H9 (cell line): ENCODE measurements around the gene FNDC3B. TPM values are rescaled to one million over a fixed set of nuclear protein-coding genes. Genes with fewer than 3 reads are reported as not detected.

ENCODE experiments used
- DNase-seq: peaks from one replicate; pipeline ENCODE4 v3.0.0-alpha.2; 2017
- H2AFZ ChIP-seq: one replicate; pipeline ENCODE4 v1.6.1; 2013; ENCODE audit warnings: mild to moderate bottlenecking, low read length, control low read depth, moderate library complexity
- H2AK5ac ChIP-seq: 2 replicates; pipeline ENCODE4 v1.6.1; 2013; ENCODE audit warnings: low read length, control low read depth, mixed read lengths; ENCODE audit not compliant: insufficient read length
- H2BK120ac ChIP-seq: one replicate; pipeline ENCODE4 v1.6.1; 2013; ENCODE audit warnings: low read depth, mild to moderate bottlenecking, low read length, control low read depth, inconsistent platforms; ENCODE audit not compliant: poor library complexity, severe bottlenecking
- H2BK12ac ChIP-seq: 2 replicates; pipeline ENCODE4 v1.6.1; 2013; ENCODE audit warnings: low read length, control low read depth, mixed read lengths, low read depth; ENCODE audit not compliant: insufficient read length
- H2BK15ac ChIP-seq: 2 replicates; pipeline ENCODE4 v1.6.1; 2013; ENCODE audit warnings: low read depth, low read length, control low read depth
- H2BK20ac ChIP-seq: one replicate; pipeline ENCODE4 v1.6.1; 2013; ENCODE audit warnings: low read depth, mild to moderate bottlenecking, low read length, control low read depth, inconsistent platforms; ENCODE audit not compliant: poor library complexity, severe bottlenecking
- H2BK5ac ChIP-seq: 2 replicates; pipeline ENCODE4 v1.6.1; 2013; ENCODE audit warnings: low read length, control low read depth, mixed read lengths; ENCODE audit not compliant: insufficient read length
- H3K14ac ChIP-seq: 2 replicates; pipeline ENCODE4 v1.6.1; 2013; ENCODE audit warnings: low read length, control low read depth; ENCODE audit not compliant: insufficient read depth
- H3K18ac ChIP-seq: 2 replicates; pipeline ENCODE4 v1.6.1; 2013; ENCODE audit warnings: low read depth, mild to moderate bottlenecking, mixed read lengths, low read length, control low read depth; ENCODE audit not compliant: insufficient read length
- H3K23ac ChIP-seq: 2 replicates; pipeline ENCODE4 v1.6.1; 2013; ENCODE audit warnings: low read length, control low read depth, mixed read lengths, low read depth; ENCODE audit not compliant: insufficient read length
- H3K23me2 ChIP-seq: 2 replicates; pipeline ENCODE4 v1.6.1; 2013; ENCODE audit warnings: low read depth, mild to moderate bottlenecking, mixed read lengths, low read length, control low read depth; ENCODE audit not compliant: insufficient read length, poor library complexity, severe bottlenecking
- H3K27ac ChIP-seq: 2 replicates; pipeline ENCODE4 v1.5.1; 2013; ENCODE audit warnings: low read length, control low read depth, mixed read lengths, low read depth; ENCODE audit not compliant: insufficient read length
- H3K27me3 ChIP-seq: 2 replicates; pipeline ENCODE4 v1.6.1; 2013; ENCODE audit warnings: low read length, control low read depth, inconsistent platforms; ENCODE audit not compliant: insufficient read depth
- H3K4ac ChIP-seq: 2 replicates; pipeline ENCODE4 v1.6.1; 2013; ENCODE audit warnings: low read depth, mild to moderate bottlenecking, control low read depth, inconsistent platforms, low read length, moderate library complexity
- H3K4me1 ChIP-seq: 2 replicates; pipeline ENCODE4 v1.6.1; 2013; ENCODE audit warnings: low read length, control low read depth, inconsistent platforms; ENCODE audit not compliant: insufficient read depth
- H3K4me2 ChIP-seq: 2 replicates; pipeline ENCODE4 v1.6.1; 2013; ENCODE audit warnings: low read length, control low read depth, mixed read lengths; ENCODE audit not compliant: insufficient read length, insufficient read depth
- H3K56ac ChIP-seq: 2 replicates; pipeline ENCODE4 v1.6.1; 2013; ENCODE audit warnings: low read depth, mild to moderate bottlenecking, mixed read lengths, low read length, control low read depth; ENCODE audit not compliant: insufficient read length
- H3K79me1 ChIP-seq: 2 replicates; pipeline ENCODE4 v1.6.1; 2013; ENCODE audit warnings: low read depth, mild to moderate bottlenecking, moderate library complexity, low read length, control low read depth, inconsistent platforms; ENCODE audit not compliant: insufficient read depth, poor library complexity, severe bottlenecking
- H3K79me2 ChIP-seq: 2 replicates; pipeline ENCODE4 v1.6.1; 2013; ENCODE audit warnings: low read length, control low read depth, inconsistent platforms; ENCODE audit not compliant: insufficient read depth
- H3K9ac ChIP-seq: 2 replicates; pipeline ENCODE4 v1.6.1; 2013; ENCODE audit warnings: low read length, control low read depth, mixed read lengths; ENCODE audit not compliant: insufficient read length; ENCODE audit errors: extremely low read depth
- H3K9me3 ChIP-seq: one replicate; pipeline ENCODE4 v1.6.1; 2013; ENCODE audit warnings: low read depth, low read length, inconsistent platforms; ENCODE audit not compliant: control insufficient read depth
- H3T11ph ChIP-seq: one replicate; pipeline ENCODE4 v1.6.1; 2013; ENCODE audit warnings: mild to moderate bottlenecking, low read length, control low read depth, inconsistent platforms
- H4K20me1 ChIP-seq: one replicate; pipeline ENCODE4 v1.6.1; 2013; ENCODE audit not compliant: control insufficient read depth, insufficient read length, insufficient read depth
- H4K5ac ChIP-seq: 2 replicates; pipeline ENCODE4 v1.6.1; 2013; ENCODE audit warnings: low read depth, mild to moderate bottlenecking, mixed read lengths, low read length, control low read depth; ENCODE audit not compliant: insufficient read length
- H4K8ac ChIP-seq: replicated peaks from 2 replicates; pipeline ENCODE4 v1.6.1; 2013; ENCODE audit warnings: low read length, control low read depth, mixed read lengths, low read depth; ENCODE audit not compliant: insufficient read length
- H4K91ac ChIP-seq: 2 replicates; pipeline ENCODE4 v1.6.1; 2013; ENCODE audit warnings: low read depth, mild to moderate bottlenecking, moderate library complexity, mixed read lengths, low read length, control low read depth; ENCODE audit not compliant: insufficient read length
- H3K27ac Mint-ChIP-seq, 3 experiments: 2 replicates in 2 of 3; 3 replicates in 1 of 3; pipeline ENCODE4 v1.8.0; 2020 to 2021; ENCODE audit warnings: mixed read lengths in 3 of 3, mild to moderate bottlenecking in 1 of 3, moderate library complexity in 1 of 3
- H3K27me3 Mint-ChIP-seq: 2 replicates; pipeline ENCODE4 v1.8.0; 2021; ENCODE audit warnings: low read depth, mild to moderate bottlenecking, moderate library complexity, mixed read lengths
- H3K36me3 Mint-ChIP-seq, 3 experiments: 2 replicates in 2 of 3; 3 replicates in 1 of 3; pipeline ENCODE4 v1.8.0; 2020 to 2021; ENCODE audit warnings: low read depth in 3 of 3, mixed read lengths in 3 of 3; ENCODE audit not compliant: insufficient read depth in 1 of 3
- H3K4me1 Mint-ChIP-seq, 2 experiments: 2 replicates each; pipeline ENCODE4 v1.8.0; 2020; ENCODE audit warnings: mixed read lengths in 2 of 2
- H3K4me3 Mint-ChIP-seq, 2 experiments: 2 replicates in 1 of 2; 3 replicates in 1 of 2; pipeline ENCODE4 v1.8.0; 2020 to 2021; ENCODE audit warnings: mild to moderate bottlenecking in 2 of 2, mixed read lengths in 2 of 2, moderate library complexity in 1 of 2
- H3K9me3 Mint-ChIP-seq, 2 experiments: 2 replicates in 1 of 2; 3 replicates in 1 of 2; pipeline ENCODE4 v1.8.0; 2020; ENCODE audit warnings: mild to moderate bottlenecking in 2 of 2, mixed read lengths in 2 of 2, moderate library complexity in 1 of 2
- WGBS: extraction: QIAGEN DNeasy Blood & Tissue Kit; methylation state at CpG from one replicate; pipeline ENCODE4 v1.1.7; 2013; ENCODE audit warnings: missing lambda C conversion rate, low lambda C conversion rate, mixed read lengths; ENCODE audit not compliant: insufficient read length; ENCODE audit errors: extremely low coverage; 5-methylcytosine and 5-hydroxymethylcytosine counted together
- total RNA-seq: library from RNA; stranded (reverse); gene quantifications from 2 replicates; pipeline ENCODE4 v1.2.1, GENCODE V29; 2021
- TF ChIP-seq, protein P1 (sequence below): fragments of 200-600 bp; sonication (generic); conservative IDR thresholded peaks from 3 replicates; pipeline ENCODE4 v1.8.0; 2021; ENCODE audit warnings: antibody characterized with exemption, mild to moderate bottlenecking

The FNDC3B gene
- total RNA-seq, 1 experiment from 2014 or later = 43.8 TPM

DNA sequence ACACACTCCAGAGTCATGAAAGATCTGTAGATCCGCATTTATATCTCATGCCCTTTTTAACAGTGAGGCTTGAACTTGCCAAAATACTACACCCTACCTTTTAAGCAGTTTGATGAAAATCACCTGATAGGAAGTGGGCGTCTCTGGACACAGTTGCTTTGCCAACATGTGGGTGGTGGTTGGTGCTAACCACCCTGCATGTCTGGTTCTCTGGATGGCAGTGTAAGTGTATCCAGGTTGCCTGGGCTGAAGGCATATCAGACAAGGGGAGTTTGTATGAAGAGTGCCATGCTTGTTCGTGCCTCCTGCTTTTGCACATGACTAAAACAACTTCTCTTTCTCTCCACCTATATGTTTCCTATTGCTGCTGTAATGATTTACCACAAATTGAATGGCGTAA, 249.3 kb downstream of the FNDC3B start:
- TF ChIP-seq, protein P1, sequence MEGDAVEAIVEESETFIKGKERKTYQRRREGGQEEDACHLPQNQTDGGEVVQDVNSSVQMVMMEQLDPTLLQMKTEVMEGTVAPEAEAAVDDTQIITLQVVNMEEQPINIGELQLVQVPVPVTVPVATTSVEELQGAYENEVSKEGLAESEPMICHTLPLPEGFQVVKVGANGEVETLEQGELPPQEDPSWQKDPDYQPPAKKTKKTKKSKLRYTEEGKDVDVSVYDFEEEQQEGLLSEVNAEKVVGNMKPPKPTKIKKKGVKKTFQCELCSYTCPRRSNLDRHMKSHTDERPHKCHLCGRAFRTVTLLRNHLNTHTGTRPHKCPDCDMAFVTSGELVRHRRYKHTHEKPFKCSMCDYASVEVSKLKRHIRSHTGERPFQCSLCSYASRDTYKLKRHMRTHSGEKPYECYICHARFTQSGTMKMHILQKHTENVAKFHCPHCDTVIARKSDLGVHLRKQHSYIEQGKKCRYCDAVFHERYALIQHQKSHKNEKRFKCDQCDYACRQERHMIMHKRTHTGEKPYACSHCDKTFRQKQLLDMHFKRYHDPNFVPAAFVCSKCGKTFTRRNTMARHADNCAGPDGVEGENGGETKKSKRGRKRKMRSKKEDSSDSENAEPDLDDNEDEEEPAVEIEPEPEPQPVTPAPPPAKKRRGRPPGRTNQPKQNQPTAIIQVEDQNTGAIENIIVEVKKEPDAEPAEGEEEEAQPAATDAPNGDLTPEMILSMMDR = no peak
- no peak overlapping the region for H2BK120ac ChIP-seq
- H4K20me1 ChIP-seq = no peaks in the 10 kb centered on the region
- no peak overlapping the region for H4K8ac ChIP-seq
- no peak overlapping the region for H2BK5ac ChIP-seq
- no peak overlapping the region for H3K23ac ChIP-seq
- H3T11ph ChIP-seq = no peak overlapping the region
- no peak overlapping the region for H2BK12ac ChIP-seq
- H3K4me1 Mint-ChIP-seq = 0 out of 4 replicates have a peak, but pooled peaks cover 2 to 3% of the 10 kb centered on the region in 2 experiments
- no peaks in the 10 kb centered on the region for H3K9me3 Mint-ChIP-seq
- no CpG with 5 or more reads among the region's 4 CpGs for WGBS
- H2AFZ ChIP-seq = no peak overlapping the region
- no peak overlapping the region for H3K14ac ChIP-seq
- no peak overlapping the region for H3K4ac ChIP-seq
- H3K9me3 ChIP-seq = no peaks in the 10 kb centered on the region
- no peak overlapping the region for H3K18ac ChIP-seq
- no peak for DNase-seq
- no peaks in the 10 kb centered on the region for H3K27me3 ChIP-seq
- H2BK15ac ChIP-seq = no peak overlapping the region
- H3K23me2 ChIP-seq = no peaks in the 10 kb centered on the region
- H4K5ac ChIP-seq = no peak overlapping the region
- H3K79me1 ChIP-seq = peaks cover 3% of the 10 kb centered on the region
- H3K4me2 ChIP-seq = no peak overlapping the region
- H3K9ac ChIP-seq = no peak overlapping the region
- no peaks in the 10 kb centered on the region for H3K4me1 ChIP-seq
- no peak overlapping the region for H2AK5ac ChIP-seq
- no peak overlapping the region for H3K4me3 Mint-ChIP-seq
- no peaks in the 10 kb centered on the region for H3K27me3 Mint-ChIP-seq
- H4K91ac ChIP-seq = no peak overlapping the region
- no peak overlapping the region for H2BK20ac ChIP-seq
- peaks cover 6 to 12% (median 8%) of the 10 kb centered on the region in 3 experiments; a peak in 5 of 7 replicates for H3K36me3 Mint-ChIP-seq
- H3K79me2 ChIP-seq = no peaks in the 10 kb centered on the region
- H3K27ac ChIP-seq = no peak overlapping the region
- peak overlapping the region in 1 of 3 experiments; percentile 53; a peak in 2 of 7 replicates for H3K27ac Mint-ChIP-seq
- H3K56ac ChIP-seq = no peak overlapping the region
